ENCODE results near the gene SIGLEC1. TPM values are rescaled to one million over a fixed set of nuclear protein-coding genes. Genes with fewer than 3 reads are reported as not detected.

The SIGLEC1 gene
- total and polyA plus RNA-seq, 2 of the 8 experiments (the other 6 are each of a cell fraction or from before 2014, with no cell fraction given), result 0.02 TPM; not detected in 1

DNA sequence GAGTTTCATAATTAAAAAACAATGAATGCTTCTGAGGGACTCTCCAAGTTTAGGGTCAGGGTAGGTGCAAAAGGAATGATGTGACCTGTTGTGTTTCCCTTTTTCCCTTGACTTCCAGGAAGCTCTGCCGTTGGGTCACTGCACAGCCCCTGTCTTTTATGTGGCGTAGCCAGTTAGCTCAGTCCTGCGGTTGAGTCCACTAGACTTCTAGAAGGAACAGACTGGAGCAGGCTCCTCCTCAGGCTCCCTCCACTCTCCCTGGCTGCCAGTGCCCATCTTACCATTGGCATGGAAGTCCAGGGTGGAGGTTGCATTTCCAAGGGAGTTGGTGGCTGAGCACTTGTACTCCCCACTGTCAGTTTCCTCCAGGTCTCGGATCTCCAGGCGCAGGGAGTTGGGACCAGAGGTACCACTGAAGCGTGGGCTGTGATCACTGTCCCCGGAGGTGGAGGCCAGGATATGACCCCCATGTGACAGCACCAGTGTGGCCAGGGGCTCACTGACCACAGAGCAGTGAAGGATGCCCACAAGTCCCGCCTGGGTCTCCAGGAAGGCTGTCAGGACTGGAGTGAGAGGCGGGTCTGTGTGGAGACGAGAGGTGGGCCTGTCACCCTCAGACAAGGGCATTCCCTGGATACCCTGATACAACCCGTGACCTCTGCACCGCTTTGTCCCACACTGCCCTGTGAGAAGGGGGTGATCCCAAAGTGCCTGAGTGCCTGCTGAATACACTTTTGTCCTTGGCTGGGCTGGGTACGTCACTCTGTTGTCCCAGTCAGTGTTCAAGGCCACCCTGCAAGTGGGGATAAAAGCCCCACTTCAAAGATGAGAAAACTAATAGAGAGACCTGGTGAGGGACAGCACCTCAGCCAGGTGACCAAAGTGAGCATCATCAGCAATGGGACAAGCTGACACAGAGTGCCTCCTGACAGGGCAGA lies 11.1 kb downstream of the SIGLEC1 start (continued):
- TF ChIP-seq BRCA1 (IDR thresholded peaks at IDR 0.05; ENCODE audit: low read depth, low read length) (no peak), RBBP5 (IDR thresholded peaks at IDR 0.05; ENCODE audit: borderline replicate concordance, low read depth, low read length) (no peak)
- TF ChIP-seq, protein P1, sequence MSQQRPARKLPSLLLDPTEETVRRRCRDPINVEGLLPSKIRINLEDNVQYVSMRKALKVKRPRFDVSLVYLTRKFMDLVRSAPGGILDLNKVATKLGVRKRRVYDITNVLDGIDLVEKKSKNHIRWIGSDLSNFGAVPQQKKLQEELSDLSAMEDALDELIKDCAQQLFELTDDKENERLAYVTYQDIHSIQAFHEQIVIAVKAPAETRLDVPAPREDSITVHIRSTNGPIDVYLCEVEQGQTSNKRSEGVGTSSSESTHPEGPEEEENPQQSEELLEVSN (IDR thresholded peaks at IDR 0.05), result no peak

Data from H1 (cell line).